OCI-LY1 (cell line): ENCODE results near the gene NFKBIB.

Source experiments
- EZH2 ChIP-seq: fragments of 200-600 bp; sonication (generic), shearing (Covaris generic); IDR thresholded peaks from 2 replicates; pipeline ENCODE4 v1.8.0; 2017; ENCODE audit warnings: borderline replicate concordance, mixed run types, mild to moderate bottlenecking, antibody characterized with exemption, low read length, moderate library complexity, mixed read lengths
- TF ChIP-seq, protein P1 (sequence below): fragments of 200-600 bp; sonication (generic), shearing (Covaris generic); IDR thresholded peaks from 2 replicates; pipeline ENCODE4 v1.5.1; 2017; ENCODE audit warnings: mild to moderate bottlenecking, antibody characterized with exemption, low read length, moderate library complexity, mixed read lengths

DNA sequence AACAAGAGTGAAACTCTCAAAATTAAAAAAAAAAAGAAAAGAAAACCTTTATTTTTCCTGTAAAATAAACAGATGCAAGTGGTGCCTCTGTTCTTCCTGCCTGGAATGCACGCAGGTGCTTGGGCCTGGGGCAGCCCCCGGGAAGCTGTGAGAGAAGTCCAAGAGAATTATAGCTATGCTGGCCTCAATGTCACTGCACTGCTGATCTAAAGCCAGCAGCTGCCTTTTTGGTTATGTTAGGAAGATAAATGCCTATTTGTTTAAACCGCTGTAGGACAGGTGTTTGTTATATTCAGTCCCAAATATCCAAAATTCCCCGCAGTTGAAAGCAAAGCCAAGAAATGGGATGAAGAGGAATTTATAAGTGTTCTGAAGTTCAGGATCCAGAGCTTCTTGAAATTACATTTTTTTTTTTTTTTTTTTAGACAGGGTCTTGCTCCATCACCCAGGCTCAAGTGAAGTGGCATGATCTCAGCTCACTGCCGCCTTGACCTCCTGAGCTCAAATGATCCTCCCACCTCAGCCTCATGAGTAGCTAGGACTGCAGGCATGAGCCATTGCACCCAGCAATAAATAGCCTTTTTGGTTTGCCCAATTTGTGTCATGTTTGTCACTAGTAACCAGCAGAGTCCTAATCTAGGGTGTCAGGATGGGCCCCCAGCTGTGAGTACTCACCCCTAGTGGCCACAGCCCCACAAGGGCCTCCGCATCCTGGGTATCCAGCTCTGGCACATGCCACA is 23.9 kb upstream of the NFKBIB start:
- TF ChIP-seq, protein P1, sequence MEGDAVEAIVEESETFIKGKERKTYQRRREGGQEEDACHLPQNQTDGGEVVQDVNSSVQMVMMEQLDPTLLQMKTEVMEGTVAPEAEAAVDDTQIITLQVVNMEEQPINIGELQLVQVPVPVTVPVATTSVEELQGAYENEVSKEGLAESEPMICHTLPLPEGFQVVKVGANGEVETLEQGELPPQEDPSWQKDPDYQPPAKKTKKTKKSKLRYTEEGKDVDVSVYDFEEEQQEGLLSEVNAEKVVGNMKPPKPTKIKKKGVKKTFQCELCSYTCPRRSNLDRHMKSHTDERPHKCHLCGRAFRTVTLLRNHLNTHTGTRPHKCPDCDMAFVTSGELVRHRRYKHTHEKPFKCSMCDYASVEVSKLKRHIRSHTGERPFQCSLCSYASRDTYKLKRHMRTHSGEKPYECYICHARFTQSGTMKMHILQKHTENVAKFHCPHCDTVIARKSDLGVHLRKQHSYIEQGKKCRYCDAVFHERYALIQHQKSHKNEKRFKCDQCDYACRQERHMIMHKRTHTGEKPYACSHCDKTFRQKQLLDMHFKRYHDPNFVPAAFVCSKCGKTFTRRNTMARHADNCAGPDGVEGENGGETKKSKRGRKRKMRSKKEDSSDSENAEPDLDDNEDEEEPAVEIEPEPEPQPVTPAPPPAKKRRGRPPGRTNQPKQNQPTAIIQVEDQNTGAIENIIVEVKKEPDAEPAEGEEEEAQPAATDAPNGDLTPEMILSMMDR: no peak
- no peak for TF ChIP-seq EZH2
